SU-DHL-6 (cell line): ENCODE results near the gene PRDM4.

Source experiments
- CTCF ChIP-seq: fragments of 200-600 bp; sonication (generic); IDR thresholded peaks from one replicate; pipeline ENCODE4 v1.5.1; 2017; ENCODE audit warnings: antibody characterized with exemption, mild to moderate bottlenecking, low read length, moderate library complexity; ENCODE audit not compliant: insufficient read depth, poor library complexity, severe bottlenecking
- EZH2phosphoT487 ChIP-seq: fragments of 200-600 bp; sonication (generic), shearing (Covaris generic); conservative IDR thresholded peaks from 2 replicates; pipeline ENCODE4 v1.6.1; 2018; ENCODE audit warnings: mild to moderate bottlenecking, antibody characterized with exemption, low read length, moderate library complexity, mixed read lengths

GRCh38 chr12:107774349-107775029, 13.6 kb upstream of the PRDM4 start, which contains the start of gene ASCL4:
- TF ChIP-seq CTCF = no peak
- no peak for TF ChIP-seq EZH2phosphoT487
